ENCODE measurements around the gene INSRR. TPM values are rescaled to one million over a fixed set of nuclear protein-coding genes. Genes with fewer than 3 reads are reported as not detected.

INSRR gene
- total RNA-seq, 6 experiments from 2014 or later: not detected

GRCh38 chr1:156834322-156834721 lies 24.6 kb downstream of the INSRR start:
- no peak for DNase-seq
- Mint-ChIP-seq H3K9me3 (no peaks in the 10 kb centered on the region), H3K27me3 (ENCODE audit: insufficient read depth) (peaks cover 50% of the 10 kb centered on the region), H3K4me1 (ENCODE audit: low read depth) (no peaks in the 10 kb centered on the region), H3K4me3 (no peak overlapping the region), H3K27ac (no peak overlapping the region), H3K36me3 (ENCODE audit: low read depth) (no peaks in the 10 kb centered on the region)
- no peak for TF ChIP-seq CTCF (IDR thresholded peaks at IDR 0.05)

GRCh38 chr1:156833603-156834002 lies 25.3 kb downstream of the INSRR start:
- no peaks in the 10 kb centered on the region for H3K9me3 Mint-ChIP-seq
- H3K27ac Mint-ChIP-seq: no peak overlapping the region
- H3K4me1 Mint-ChIP-seq (ENCODE audit: low read depth): peaks cover 5% of the 10 kb centered on the region
- DNase-seq: no peak
- peaks cover 50% of the 10 kb centered on the region for H3K27me3 Mint-ChIP-seq (ENCODE audit: insufficient read depth)
- TF ChIP-seq CTCF (IDR thresholded peaks at IDR 0.05): no peak
- H3K36me3 Mint-ChIP-seq (ENCODE audit: low read depth): no peaks in the 10 kb centered on the region
- no peak overlapping the region for H3K4me3 Mint-ChIP-seq

DNA sequence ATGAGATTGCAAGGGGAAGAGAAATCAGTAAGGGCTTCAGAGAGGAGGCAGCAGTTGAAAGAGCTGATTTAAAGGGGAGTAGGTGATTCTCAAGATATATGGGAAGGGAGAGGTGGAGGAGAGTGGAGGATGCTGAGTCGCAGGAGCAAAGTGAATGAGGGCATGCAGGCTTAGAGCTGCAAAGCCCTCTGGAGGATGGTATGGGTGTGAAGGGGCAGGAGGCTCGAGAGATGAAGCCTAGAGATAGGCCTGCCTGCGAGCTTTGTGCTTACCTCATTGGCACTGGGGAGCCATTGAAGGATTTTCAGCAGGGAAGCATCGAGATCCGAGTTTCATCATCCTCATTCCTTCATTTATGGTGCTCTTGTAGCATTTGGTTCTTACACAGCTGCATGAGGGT lies 26.5 kb downstream of the INSRR start:
- peaks cover 48% of the 10 kb centered on the region for H3K27me3 Mint-ChIP-seq (ENCODE audit: insufficient read depth)

GRCh38 chr1:156828400-156829124 lies 30.4 kb downstream of the INSRR start:
- TF ChIP-seq CTCF (IDR thresholded peaks at IDR 0.05): no peak
- Mint-ChIP-seq H3K4me3 (no peak overlapping the region), H3K27me3 (ENCODE audit: insufficient read depth) (peaks cover 28% of the 10 kb centered on the region), H3K36me3 (ENCODE audit: low read depth) (no peaks in the 10 kb centered on the region), H3K9me3 (no peaks in the 10 kb centered on the region), H3K4me1 (ENCODE audit: low read depth) (peaks cover 11% of the 10 kb centered on the region), H3K27ac (no peak overlapping the region)
- no peak for DNase-seq

More for the DNA sequence above, 26.5 kb downstream of the INSRR start:
- DNase-seq: no peak
- no peak overlapping the region for H3K4me3 Mint-ChIP-seq
- H3K4me1 Mint-ChIP-seq (ENCODE audit: low read depth): peaks cover 11% of the 10 kb centered on the region
- no peak for TF ChIP-seq CTCF (IDR thresholded peaks at IDR 0.05)
- H3K9me3 Mint-ChIP-seq: no peaks in the 10 kb centered on the region
- no peaks in the 10 kb centered on the region for H3K36me3 Mint-ChIP-seq (ENCODE audit: low read depth)
- no peak overlapping the region for H3K27ac Mint-ChIP-seq

DNA sequence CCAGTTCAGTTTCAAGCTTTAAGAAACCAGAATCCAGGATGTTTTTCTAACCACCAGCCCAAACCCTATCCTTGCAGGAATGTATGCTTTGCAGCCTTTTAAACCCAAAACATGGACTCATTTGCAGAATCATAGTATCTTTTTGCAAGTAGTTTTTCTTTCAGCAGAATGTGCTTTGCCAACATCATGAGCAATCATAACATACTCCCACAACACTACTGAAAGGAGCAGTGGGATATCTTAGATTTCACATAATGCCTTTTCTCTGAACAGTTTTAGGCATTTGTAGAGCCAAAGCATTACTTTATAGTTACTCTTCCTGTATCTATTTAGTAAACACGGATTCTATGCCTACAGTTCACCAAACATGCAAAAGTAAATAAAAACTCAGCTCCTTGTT lies 32.3 kb downstream of the INSRR start:
- no peak overlapping the region for H3K4me3 Mint-ChIP-seq
- peaks cover 30% of the 10 kb centered on the region for H3K4me1 Mint-ChIP-seq (ENCODE audit: low read depth)
- no peak overlapping the region for H3K27ac Mint-ChIP-seq
- no peaks in the 10 kb centered on the region for H3K9me3 Mint-ChIP-seq
- TF ChIP-seq CTCF (IDR thresholded peaks at IDR 0.05): no peak
- peaks cover 21% of the 10 kb centered on the region for H3K27me3 Mint-ChIP-seq (ENCODE audit: insufficient read depth)
- H3K36me3 Mint-ChIP-seq (ENCODE audit: low read depth): no peaks in the 10 kb centered on the region
- no peak for DNase-seq

All from HFFc6 (cell line).